GM21529 (cell line): ENCODE results near the gene MYH9.
"Not testable (repeated sequence)": the region's sequence is repeated elsewhere in the genome, so short reads cannot be mapped to it uniquely, and the experiment has no call there.

ENCODE experiments used
- ATAC-seq: cut with Tn5 transposase; IDR thresholded peaks from one replicate; pipeline ENCODE4 v1.9.1; 2021; ENCODE audit not compliant: unreplicated experiment

The MYH9 gene

DNA sequence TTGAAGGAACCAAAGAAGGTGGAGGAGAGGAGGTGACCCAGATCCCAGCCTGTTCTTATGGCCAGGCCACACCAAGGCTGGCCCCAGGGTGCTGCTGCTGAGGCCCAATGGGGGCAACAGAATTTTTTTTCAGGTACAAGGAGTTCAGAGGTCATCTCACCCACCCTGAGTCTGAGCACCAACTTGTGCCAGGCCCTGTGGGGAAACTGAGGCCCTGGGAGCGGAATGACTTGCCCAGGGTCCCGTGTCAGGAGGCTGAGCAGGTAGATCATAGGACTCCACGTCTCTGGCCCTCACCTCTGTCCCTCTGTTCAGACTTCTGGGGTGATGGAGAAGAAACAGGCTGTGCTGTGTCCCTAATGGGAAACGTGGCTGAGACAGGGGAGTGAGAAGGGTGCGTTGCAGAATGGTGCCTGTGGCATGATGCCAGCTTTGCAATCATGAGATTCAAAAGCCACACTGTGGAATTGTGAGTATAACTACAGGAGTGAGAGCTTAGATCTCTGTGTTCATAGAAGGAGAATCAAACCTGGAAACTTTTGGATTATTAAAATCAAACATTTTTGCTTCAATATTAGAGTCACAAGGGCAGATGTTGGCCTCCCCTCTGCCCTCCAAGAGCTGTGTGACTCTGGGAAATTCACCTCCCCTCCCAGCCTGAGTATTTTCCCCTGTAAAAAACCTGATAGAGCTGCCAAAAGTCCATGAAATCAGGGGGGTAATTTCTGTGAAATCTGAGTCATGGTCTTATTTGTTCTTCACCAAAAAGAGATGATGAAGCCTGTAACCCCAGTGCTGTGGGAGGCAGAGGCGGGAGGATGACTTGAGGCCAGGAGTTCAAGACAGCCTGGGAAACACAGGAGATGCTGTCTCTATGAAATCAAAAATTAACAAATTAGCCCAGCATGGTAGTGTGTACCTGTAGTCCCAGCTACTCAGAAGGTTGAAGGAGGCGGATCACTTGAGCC is 134.0 kb downstream of the MYH9 start:
- no peak for ATAC-seq

DNA sequence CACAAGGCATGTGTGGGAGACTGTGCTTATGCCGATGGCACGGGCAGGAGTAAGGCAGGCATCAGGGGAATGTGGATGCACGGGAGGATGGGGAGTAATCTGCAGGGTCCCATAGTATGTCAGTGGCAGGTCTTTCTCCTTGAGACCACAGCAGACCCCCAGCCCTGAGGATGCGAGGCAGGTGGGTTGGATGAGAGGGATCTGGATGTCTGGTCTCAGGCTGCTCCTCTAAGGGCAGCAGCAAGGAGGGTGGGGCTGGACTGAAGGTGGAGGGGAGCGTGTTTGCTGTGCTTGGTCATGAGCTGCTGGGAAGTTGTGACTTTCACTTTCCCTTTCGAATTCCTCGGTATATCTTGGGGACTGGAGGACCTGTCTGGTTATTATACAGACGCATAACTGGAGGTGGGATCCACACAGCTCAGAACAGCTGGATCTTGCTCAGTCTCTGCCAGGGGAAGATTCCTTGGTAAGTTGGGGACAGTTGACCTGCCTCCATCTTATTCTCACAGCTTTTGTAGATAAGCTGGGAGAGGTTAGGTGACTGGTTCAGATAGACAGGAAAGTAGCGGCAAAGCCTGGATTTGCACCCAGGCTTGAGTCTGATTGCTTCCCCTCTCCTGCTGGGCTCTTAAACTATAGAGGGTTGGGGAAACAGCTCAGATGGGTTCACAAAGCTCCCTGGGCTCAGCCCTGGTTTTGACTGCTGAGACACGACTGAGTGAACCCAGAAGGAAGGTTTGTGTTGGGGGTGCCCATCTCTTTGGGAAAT is 134.8 kb downstream of the MYH9 start, which contains the start of gene APOL1:
Gene APOL1 (plus strand): TSS at position 380 of the 769 bp plus-strand sequence. CDS start 1,823 bp downstream, outside the sequence.
- peak; percentile 72 for ATAC-seq

GRCh38 chr22:36251979-36252608 is 135.7 kb downstream of the MYH9 start:
- not testable (repeated sequence) for ATAC-seq

DNA sequence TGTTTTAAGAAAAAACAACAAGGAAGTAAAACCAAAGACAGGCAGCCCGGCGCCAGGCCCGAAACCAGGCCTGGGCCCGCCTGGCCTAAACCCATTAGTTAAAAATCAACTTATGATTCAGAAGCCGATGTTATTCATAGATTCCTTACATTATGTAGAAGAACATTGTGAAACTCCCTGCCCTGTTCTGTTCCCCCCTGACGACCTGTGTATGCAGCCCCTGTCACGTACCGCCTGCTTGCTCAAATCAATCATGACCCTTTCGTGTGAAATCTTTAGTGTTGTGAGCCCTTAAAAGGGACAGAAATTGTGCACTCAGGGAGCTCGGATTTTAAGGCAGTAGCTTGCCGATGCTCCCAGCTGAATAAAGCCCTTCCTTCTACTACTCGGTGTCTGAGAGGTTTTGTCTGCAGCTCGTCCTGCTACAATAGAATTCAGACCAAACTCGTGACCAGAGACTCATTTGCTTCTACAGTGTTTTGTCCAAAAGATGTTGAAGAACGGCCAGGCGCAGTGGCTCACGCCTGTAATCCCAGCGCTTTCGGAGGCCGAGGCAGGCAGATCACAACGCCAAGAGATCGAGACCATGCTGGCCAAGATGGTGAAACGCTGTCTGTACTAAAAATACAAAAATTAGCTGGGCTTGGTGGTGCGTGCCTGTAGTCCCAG is 137.3 kb downstream of the MYH9 start:
- not testable (repeated sequence) for ATAC-seq

DNA sequence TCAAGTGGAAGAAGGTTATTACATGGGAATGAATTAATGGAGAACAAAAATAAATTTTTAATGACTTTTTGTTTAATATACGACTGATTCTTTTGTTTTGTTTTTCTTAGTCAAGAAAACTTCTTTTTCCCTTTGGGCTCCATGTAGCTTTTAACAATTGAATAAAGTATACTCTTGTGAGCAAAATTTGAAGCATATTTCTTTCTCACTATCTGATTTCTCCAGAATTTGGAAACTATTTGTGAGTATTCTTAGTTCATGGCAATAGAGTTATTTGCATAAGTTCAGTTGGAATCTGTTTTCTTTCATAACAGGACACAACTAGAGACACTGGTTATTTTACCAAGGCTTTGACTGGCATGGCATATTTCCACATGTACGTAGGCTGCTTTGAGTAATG is 138.6 kb downstream of the MYH9 start:
- ATAC-seq, result no peak

DNA sequence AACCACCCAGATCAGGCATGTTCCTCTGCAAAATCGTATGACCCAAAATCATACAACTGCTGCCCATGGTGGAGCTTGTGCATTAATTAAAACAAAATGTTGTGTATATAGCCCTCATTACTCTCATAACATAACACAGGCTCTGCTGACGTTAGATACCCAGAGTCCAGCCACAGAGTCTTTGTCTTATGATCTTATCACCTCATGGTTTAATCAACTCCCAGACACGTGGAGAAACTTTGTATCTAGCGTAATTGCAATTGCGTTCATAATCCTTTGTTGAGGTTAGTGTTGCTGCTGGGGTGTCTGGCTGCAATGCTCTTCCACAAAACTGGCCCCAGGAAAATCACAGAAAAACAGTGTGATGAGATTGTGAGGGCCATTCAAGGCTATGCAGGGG is 139.8 kb downstream of the MYH9 start:
- ATAC-seq, result no peak

DNA sequence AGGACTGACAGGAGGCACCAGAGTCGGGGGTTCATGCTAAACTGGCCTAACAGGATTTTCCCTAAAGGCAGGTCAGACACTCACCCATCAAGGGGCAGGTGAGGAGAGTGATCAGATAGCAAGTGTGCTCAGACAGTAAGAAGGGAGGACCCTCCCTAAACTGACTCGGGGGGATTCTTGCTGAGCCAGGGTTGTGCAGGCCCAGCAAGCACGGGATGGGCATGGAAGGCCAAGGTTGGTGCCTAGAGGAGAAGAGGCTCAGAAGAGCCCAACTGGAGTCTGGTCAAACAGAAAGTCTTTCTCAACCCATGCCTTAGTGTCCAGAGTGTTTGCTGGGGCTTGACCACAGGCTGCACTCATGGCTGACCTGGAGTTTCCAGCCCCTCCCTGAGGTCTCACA is 141.0 kb downstream of the MYH9 start:
- ATAC-seq, result no peak

DNA sequence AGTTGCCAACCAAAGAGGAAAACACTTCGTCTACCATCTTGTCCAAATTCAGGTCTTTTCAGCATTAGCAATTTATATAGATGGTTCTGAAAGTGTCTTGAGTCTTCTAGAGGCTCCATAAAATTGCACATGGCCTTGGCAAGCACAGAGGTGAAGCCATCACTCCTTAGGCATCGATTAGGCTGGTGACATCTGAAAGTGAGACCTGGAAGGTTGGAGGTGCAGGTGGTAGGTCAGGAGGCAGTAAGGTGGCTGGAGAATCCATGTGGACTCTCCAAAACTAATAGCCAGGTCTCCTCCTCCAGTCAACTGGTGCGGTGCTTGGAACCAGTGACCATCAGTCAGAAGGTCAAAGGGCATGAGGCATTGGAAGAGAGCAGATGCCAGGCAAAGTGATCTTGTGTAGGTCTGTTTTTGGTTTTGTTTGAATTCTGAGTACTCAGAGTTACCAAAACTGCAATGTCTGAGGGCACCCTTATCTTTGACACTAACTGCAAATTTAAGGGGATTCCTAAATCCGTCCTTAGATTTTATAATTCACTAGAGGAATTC is 141.9 kb downstream of the MYH9 start:
- no peak for ATAC-seq

GRCh38 chr22:36244522-36245391 is 143.0 kb downstream of the MYH9 start:
- ATAC-seq, result no peak

GRCh38 chr22:36243986-36244385 is 143.8 kb downstream of the MYH9 start:
- no peak for ATAC-seq

DNA sequence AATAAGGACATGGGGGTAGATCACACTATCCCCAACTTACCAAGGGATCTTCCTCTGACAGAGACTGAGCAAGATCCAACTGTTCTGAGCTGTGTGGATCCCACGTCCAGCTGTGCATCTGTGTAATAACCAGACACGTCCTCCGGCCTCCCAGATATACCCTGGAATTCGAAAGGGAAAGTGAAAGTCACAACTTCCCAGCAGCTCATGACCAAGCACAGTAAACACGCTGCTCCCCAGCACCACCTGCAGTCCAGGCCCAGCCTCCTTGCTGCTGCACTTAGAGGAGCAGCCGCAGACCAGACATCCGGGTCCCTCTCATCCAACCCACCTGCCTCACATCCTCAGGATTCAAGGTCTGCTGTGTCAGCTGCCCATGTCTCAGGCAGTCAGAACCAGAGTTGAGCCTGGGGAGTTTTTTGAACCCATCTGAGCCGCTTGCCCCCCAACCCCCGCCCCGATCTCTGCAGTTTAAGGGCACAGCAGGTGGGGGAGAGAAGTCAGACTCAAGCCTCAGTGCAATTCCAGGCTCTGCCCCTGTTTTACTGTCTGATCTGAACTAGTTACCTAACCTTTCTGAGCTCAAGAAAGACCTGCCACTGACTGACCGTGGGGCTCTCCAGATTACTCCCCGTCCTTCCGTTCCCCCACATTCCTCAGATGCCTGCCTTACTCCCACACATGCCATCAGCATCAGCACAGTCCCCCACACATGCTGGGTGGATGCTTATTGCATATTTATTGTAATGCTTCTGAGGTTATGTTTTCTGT is 148.2 kb downstream of the MYH9 start, which contains the start of gene APOL2:
Gene APOL2 (minus strand): TSS at position 127 of the 771 bp plus-strand sequence. CDS start 6,365 bp downstream, outside the sequence.
- peak; percentile 87 for ATAC-seq

DNA sequence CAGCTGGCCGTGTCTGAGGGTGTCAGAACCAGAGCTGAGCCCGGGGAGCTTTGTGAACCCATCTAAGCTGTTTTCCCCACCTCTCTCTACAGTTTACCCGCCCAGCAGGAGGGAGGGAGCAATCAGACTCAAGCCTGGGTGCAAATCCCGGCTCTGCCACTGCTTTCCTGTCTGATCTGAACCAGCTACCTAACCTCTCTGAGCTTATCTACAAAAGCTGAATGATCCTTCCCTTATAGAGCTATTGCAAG is 148.7 kb downstream of the MYH9 start:
- peak; percentile 18 for ATAC-seq

GRCh38 chr22:36238373-36239149 is 149.2 kb downstream of the MYH9 start:
- no peak for ATAC-seq

GRCh38 chr22:36237462-36238372 is 150.1 kb downstream of the MYH9 start:
- ATAC-seq, result no peak

- no peak for ATAC-seq
These were observed 151.1 kb downstream of the MYH9 start for GRCh38 chr22:36236388-36237319.

DNA sequence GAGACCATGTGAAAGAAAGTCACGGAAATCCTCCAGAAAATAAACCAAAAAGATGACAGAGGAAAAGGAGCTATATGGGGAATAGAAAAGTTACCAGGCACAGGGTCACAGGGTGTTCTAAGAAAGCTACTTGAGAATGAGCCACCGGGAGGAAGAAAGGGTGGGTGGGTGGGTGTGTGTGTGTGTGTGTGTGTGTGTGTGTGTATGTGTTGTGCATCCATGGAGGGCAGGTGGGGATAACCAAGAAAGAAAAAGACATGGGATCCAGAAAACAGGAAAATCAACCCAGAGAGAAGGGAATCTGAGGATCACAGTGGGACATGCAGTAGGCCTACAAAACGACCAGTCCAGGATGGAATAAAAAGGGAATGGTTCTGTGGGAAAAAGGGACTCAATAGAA is 152.2 kb downstream of the MYH9 start:
- ATAC-seq, result no peak
